NB4 (cell line): ENCODE results near the gene LRIG1.

ENCODE experiments used
- TF ChIP-seq, protein P1 (sequence below): IDR thresholded peaks from one replicate; pipeline ENCODE4 v1.5.1; 2012; ENCODE audit warnings: low read depth, low read length
- TF ChIP-seq, protein P2 (sequence below): IDR thresholded peaks from 2 replicates; pipeline ENCODE4 v1.6.1; 2011; ENCODE audit warnings: low read depth, low read length

DNA sequence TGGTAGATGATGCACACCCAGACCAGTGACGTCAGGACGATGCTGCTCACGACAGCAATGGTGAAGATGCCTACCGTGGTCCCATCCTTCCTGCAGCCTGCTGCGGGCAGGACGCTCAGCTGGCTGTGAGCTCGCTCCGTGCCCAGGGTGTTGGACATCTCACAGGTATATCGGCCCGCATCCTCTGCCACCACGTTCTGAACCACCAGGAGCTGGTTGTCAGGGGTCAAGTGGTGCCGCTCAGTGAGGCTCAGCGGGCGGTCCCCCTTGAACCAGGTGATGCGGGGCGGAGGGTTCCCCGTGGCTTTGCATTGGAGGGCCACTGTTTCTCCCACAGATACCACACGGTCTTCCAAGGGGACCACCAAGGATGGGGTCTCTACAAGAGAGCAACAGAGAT, 117.8 kb downstream of the LRIG1 start:
- TF ChIP-seq, protein P1, sequence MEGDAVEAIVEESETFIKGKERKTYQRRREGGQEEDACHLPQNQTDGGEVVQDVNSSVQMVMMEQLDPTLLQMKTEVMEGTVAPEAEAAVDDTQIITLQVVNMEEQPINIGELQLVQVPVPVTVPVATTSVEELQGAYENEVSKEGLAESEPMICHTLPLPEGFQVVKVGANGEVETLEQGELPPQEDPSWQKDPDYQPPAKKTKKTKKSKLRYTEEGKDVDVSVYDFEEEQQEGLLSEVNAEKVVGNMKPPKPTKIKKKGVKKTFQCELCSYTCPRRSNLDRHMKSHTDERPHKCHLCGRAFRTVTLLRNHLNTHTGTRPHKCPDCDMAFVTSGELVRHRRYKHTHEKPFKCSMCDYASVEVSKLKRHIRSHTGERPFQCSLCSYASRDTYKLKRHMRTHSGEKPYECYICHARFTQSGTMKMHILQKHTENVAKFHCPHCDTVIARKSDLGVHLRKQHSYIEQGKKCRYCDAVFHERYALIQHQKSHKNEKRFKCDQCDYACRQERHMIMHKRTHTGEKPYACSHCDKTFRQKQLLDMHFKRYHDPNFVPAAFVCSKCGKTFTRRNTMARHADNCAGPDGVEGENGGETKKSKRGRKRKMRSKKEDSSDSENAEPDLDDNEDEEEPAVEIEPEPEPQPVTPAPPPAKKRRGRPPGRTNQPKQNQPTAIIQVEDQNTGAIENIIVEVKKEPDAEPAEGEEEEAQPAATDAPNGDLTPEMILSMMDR: no peak
- TF ChIP-seq, protein P2, sequence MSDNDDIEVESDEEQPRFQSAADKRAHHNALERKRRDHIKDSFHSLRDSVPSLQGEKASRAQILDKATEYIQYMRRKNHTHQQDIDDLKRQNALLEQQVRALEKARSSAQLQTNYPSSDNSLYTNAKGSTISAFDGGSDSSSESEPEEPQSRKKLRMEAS: no peak
